Transverse colon (tissue), 4 donors: ENCODE data around the gene DRGX. TPM values are rescaled to one million over a fixed set of nuclear protein-coding genes. Genes with fewer than 3 reads are reported as not detected.

ENCODE experiments used
- DNase-seq: peaks from one replicate; pipeline ENCODE4 v3.0.0-alpha.2; 2019
- H3K27ac ChIP-seq, 4 donors: fragments of 200-600 bp; sonication (generic); 2 replicates each; pipeline ENCODE4 v1.5.1; 2016 to 2018; ENCODE audit warnings: inconsistent platforms in 4 of 4
- H3K27me3 ChIP-seq: fragments of 200-600 bp; sonication (generic); 2 replicates; pipeline ENCODE4 v1.5.1; 2017; ENCODE audit warnings: inconsistent platforms
- H3K36me3 ChIP-seq, 4 donors: fragments of 200-600 bp; sonication (generic); 2 replicates each; pipeline ENCODE4 v1.5.1; 2017 to 2019; ENCODE audit warnings: inconsistent platforms in 4 of 4
- H3K4me1 ChIP-seq, 4 donors: fragments of 200-600 bp; sonication (generic); 2 replicates each; pipeline ENCODE4 v1.5.1; 2017 to 2020; ENCODE audit warnings: inconsistent platforms in 4 of 4
- H3K4me3 ChIP-seq, 4 donors: fragments of 200-600 bp; sonication (generic); 1 replicate in 1 of 4; 2 replicates in 3 of 4; pipeline versions ENCODE4 v1.5.1 to v1.6.1; 2017 to 2019; ENCODE audit warnings: inconsistent platforms in 4 of 4
- H3K9me3 ChIP-seq, 2 donors: fragments of 200-600 bp; sonication (generic); 2 replicates each; pipeline ENCODE4 v1.5.1; 2017 to 2019; ENCODE audit warnings: inconsistent platforms in 2 of 2
- CTCF ChIP-seq, 5 experiments: fragments of 200-600 bp in 3 of 5; fragments of 450-650 bp in 2 of 5; sonication (generic) in 3 of 5; IDR thresholded peaks; 1 replicate in 2 of 5; 2 replicates in 3 of 5; pipeline ENCODE4 v1.5.1; 2016 to 2017; ENCODE audit warnings: antibody characterized with exemption in 5 of 5, inconsistent platforms in 3 of 5, mild to moderate bottlenecking in 2 of 5, moderate library complexity in 1 of 5
- EP300 ChIP-seq: sonication (generic); formaldehyde crosslinking; IDR thresholded peaks from one replicate; pipeline ENCODE4 v1.6.1; 2017; ENCODE audit warnings: antibody characterized with exemption, low read depth
- POLR2A ChIP-seq: fragments of 450-650 bp; IDR thresholded peaks from one replicate; pipeline ENCODE4 v1.6.1; 2016; ENCODE audit warnings: antibody characterized with exemption, mild to moderate bottlenecking, moderate library complexity
- POLR2AphosphoS5 ChIP-seq, 3 donors: sonication (generic); formaldehyde crosslinking; IDR thresholded peaks; one replicate each; pipeline ENCODE4 v1.6.1; 2016; ENCODE audit warnings: antibody characterized with exemption in 3 of 3
- WGBS, 2 donors: methylation state at CpG; one replicate each; pipeline ENCODE4 v1.1.5; 2018; ENCODE audit warnings: low coverage in 1 of 2; 5-methylcytosine and 5-hydroxymethylcytosine counted together
- in situ Hi-C, 4 donors: fragments of 200-750 bp; cut with MboI; loops; one replicate each; pipeline versions ENCODE4 v1.15.0 to v1.15.1; 2017; ENCODE audit warnings: low sequenced_read_pairs in 3 of 4, low pct_ligation_motif_present in 1 of 4, low pct_unique_long_range_greater_than_20kb in 1 of 4
- intact Hi-C: fragments of 100-400 bp; cut with DNase I; formaldehyde crosslinking; loops from one replicate; pipeline ENCODE4 v1.15.1; 2023; ENCODE audit warnings: low total_unique reads
- total RNA-seq, 4 donors: library from RNA; depleted of rRNA; stranded (reverse); fragments of >200 nt; gene quantifications; one replicate each; pipeline ENCODE4 v1.1.0, GENCODE V29; 2016

Gene DRGX
- total RNA-seq, 4 donors from 2014 or later: 0.32 to 0.37 TPM; not detected in 2

DNA sequence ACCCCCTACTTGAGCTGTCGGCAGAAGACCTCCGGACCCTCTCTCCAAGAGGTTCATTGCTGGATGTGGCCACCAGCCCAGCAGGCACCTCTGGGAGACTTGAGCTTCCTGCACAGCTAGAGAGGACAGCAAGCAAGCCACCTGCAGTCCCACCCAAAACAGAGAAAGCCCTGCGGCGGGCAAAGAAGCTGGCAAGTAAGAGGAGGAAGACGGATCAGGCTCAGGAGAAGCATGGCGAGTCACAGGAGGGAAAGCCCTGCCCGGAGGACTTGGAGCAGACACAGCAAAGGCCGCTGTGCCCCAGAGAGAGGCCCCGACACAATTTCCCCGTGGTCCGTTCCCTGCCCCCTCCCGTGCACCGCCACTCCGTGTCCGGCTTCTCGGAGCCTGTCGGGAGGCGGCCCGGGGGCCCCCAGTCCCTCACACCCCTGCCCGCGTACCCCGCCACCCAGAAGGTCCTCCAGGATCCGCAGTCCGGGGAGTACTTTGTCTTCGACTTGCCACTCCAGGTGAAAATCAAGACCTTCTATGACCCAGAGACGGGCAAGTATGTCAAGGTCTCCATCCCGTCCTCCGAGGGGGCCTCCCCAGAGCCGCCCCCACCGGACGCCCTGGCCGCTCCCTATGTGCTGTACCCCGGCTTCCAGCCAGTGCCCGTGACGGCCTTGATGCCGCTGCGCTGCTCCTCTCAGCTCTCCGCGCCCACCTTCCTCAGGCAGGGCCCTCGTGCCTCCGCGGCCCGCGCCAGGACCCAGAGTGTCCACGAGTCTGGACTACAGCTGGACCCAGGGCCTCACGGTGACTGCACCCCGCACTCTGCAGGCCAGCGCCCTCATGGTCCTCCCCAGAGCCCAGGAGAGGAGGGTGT lies 69.7 kb downstream of the DRGX start:
- intact Hi-C loops: no loop called here
- in situ Hi-C loops: no loop called here
- Histone ChIP-seq H3K27ac (no peak overlapping the region), H3K4me1 (no peaks in the 10 kb centered on the region), H3K36me3 (no peaks in the 10 kb centered on the region), H3K9me3 (no peaks in the 10 kb centered on the region), H3K27me3 (no peaks in the 10 kb centered on the region), H3K4me3 (no peak overlapping the region)
- WGBS, 2 donors: 91 to 95% methylated on average over 13 to 48 of the region's 48 CpGs
- no peak for DNase-seq
- no peak for TF ChIP-seq POLR2A
- TF ChIP-seq EP300: no peak
- TF ChIP-seq CTCF (IDR thresholded peaks at IDR 0.05): no peak
- no peak for TF ChIP-seq POLR2AphosphoS5 (IDR thresholded peaks at IDR 0.05)

GRCh38 chr10:49325131-49325915 lies 70.6 kb downstream of the DRGX start:
- no peaks in the 10 kb centered on the region for H3K4me1 ChIP-seq
- no peaks in the 10 kb centered on the region for H3K9me3 ChIP-seq
- 91% methylated on average over 16 of the region's 20 CpGs; no CpG with 5 or more reads in 1 of the 2 donors for WGBS, 2 donors
- H3K36me3 ChIP-seq: no peaks in the 10 kb centered on the region
- no peak for DNase-seq
- no peaks in the 10 kb centered on the region for H3K27me3 ChIP-seq
- in situ Hi-C loops (no loop called here), intact Hi-C loops (no loop called here)
- no peak overlapping the region for H3K27ac ChIP-seq
- no peak overlapping the region for H3K4me3 ChIP-seq
- TF ChIP-seq EP300 (no peak), POLR2A (no peak), POLR2AphosphoS5 (IDR thresholded peaks at IDR 0.05) (no peak), CTCF (IDR thresholded peaks at IDR 0.05) (no peak)

- DNase-seq: no peak
- in situ Hi-C loops (no loop called here), intact Hi-C loops (no loop called here)
- no peaks in the 10 kb centered on the region for H3K4me1 ChIP-seq
- H3K27ac ChIP-seq: no peak overlapping the region
- no peaks in the 10 kb centered on the region for H3K9me3 ChIP-seq
- no peaks in the 10 kb centered on the region for H3K36me3 ChIP-seq
- 65 to 77% methylated on average over 4 of the region's 4 CpGs for WGBS, 2 donors
- TF ChIP-seq CTCF (IDR thresholded peaks at IDR 0.05): no peak
- no peak for TF ChIP-seq EP300
- no peak for TF ChIP-seq POLR2A
- no peak for TF ChIP-seq POLR2AphosphoS5 (IDR thresholded peaks at IDR 0.05)
- no peaks in the 10 kb centered on the region for H3K27me3 ChIP-seq
- no peak overlapping the region for H3K4me3 ChIP-seq
Observed at GRCh38 chr10:49324711-49325110, 71.2 kb downstream of the DRGX start.

DNA sequence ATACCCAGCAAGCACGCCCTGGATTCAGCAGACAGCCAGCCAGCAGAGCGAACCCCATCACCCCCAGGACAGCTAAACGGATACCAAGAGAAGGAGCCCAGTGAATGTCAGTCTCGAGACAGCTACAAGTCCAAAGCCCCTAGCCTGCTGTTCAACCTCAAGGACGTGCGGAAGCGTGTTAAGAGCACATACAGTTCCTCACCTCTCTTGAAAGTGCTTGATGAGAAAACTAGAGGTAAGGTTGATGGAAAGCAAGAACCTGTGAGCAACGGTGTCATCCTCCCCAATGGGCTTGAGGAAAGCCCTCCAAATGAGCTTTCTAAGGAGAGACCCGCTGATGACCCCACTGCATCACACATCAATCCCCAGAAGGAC lies 72.0 kb downstream of the DRGX start:
- no peaks in the 10 kb centered on the region for H3K4me1 ChIP-seq
- H3K9me3 ChIP-seq: no peaks in the 10 kb centered on the region
- H3K4me3 ChIP-seq: no peak overlapping the region
- in situ Hi-C loops (no loop called here), intact Hi-C loops (no loop called here)
- H3K36me3 ChIP-seq: no peaks in the 10 kb centered on the region
- H3K27me3 ChIP-seq: no peaks in the 10 kb centered on the region
- no peak for DNase-seq
- H3K27ac ChIP-seq: no peak overlapping the region
- WGBS, 2 donors: 73 to 83% methylated on average over 5 to 9 of the region's 9 CpGs
- TF ChIP-seq CTCF (IDR thresholded peaks at IDR 0.05) (no peak), EP300 (no peak), POLR2A (no peak), POLR2AphosphoS5 (IDR thresholded peaks at IDR 0.05) (no peak)
